ENCODE data around the gene RBM8A.
"Not testable (repeated sequence)": the region's sequence is repeated elsewhere in the genome, so short reads cannot be mapped to it uniquely, and the experiment has no call there.

RBM8A gene

GRCh38 chr1:145956361-145956760 lies 29.1 kb upstream of the RBM8A start:
- DNase-seq (ENCODE audit: low spot score) = no peak

- no peak for DNase-seq (ENCODE audit: low spot score)
Measured at GRCh38 chr1:145955436-145955835, 28.2 kb upstream of the RBM8A start.

GRCh38 chr1:145953861-145954260 lies 26.6 kb upstream of the RBM8A start:
- DNase-seq (ENCODE audit: low spot score) = no peak

DNA sequence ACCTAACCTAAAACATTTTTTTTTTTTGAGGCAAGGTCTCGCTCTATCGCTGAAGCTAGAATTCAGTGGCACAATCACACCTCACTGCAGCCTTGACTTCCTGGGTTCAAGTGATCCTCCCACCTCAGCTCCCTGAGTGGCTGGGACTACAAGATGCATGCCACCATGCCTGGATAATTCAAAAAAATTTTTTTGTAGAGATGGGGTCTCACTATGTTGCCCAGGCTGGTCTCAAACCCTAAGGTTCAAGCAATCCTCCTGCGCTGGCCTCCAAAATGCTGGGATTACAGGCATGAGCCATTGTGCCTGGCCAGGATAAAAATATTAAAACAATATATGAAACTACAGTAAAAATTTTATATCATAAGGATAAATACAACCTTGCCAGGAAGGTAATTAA lies 25.6 kb upstream of the RBM8A start:
- DNase-seq (ENCODE audit: low spot score) = no peak

- DNase-seq (ENCODE audit: low spot score) = no peak
Measured at GRCh38 chr1:145951526-145951925, 24.2 kb upstream of the RBM8A start.

DNA sequence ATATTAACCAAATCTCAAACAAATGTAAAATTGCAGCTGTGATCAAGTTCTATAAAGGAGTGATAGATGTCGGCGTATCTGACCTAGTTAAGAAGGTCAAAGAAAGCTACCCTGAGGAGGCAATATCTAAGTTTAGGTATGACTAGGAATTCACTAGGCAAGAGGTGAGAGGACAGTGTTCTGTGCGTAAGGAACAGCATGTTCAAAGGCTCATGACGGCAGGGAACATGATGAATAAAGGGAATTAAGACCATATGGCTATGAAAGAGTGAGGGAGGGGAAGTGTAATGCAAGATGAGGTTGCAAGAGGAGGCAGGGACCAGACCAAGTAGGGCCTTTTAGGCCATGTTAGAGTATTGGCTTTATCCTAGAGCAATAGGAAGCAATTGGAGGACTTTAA lies 21.9 kb upstream of the RBM8A start:
- DNase-seq (ENCODE audit: low spot score) = no peak

DNA sequence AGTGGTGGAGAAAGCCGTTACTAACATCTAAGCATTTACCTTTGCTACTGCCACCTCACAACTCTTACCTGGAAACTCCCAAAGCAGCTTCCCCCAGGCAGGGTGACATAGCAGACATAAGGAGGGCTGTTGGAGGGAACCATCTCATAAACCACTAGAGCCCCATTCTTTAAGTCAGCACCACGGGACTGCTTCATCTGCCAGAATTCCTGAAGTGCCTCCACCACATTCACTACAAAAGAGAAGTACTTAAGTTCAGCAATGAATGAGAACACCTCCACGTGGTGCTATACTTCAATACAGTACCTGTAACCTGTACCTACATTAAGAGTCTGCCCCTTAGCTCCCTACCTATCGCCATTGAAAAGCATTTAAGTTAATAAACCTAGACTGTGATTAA lies 20.3 kb upstream of the RBM8A start:
- no peak for DNase-seq (ENCODE audit: low spot score)

- DNase-seq (ENCODE audit: low spot score) = no peak
Measured at GRCh38 chr1:145946477-145946986, 19.2 kb upstream of the RBM8A start.

- DNase-seq (ENCODE audit: low spot score) = no peak
Measured at GRCh38 chr1:145944532-145944931, 17.2 kb upstream of the RBM8A start.

- DNase-seq (ENCODE audit: low spot score) = no peak
Measured at GRCh38 chr1:145942871-145943270, 15.6 kb upstream of the RBM8A start.

DNA sequence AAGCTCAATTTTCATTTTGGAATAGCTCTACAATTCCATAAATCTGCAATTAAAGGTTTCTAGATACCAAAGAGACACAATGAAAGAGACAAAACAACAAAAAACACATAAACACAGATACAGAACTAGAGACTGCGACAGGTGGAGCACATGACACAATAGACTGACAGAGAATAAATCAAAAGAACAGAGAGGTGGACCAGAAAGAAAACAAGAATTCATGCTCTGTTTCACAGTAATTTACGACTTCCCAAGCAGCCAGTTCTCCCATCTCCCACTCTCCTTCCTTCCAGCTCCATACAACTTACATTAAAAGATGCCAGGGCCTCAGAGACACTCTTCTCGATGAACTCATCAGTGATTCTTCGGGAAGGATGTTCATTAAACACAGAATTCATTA lies 15.1 kb upstream of the RBM8A start:
- no peak for DNase-seq (ENCODE audit: low spot score)

DNA sequence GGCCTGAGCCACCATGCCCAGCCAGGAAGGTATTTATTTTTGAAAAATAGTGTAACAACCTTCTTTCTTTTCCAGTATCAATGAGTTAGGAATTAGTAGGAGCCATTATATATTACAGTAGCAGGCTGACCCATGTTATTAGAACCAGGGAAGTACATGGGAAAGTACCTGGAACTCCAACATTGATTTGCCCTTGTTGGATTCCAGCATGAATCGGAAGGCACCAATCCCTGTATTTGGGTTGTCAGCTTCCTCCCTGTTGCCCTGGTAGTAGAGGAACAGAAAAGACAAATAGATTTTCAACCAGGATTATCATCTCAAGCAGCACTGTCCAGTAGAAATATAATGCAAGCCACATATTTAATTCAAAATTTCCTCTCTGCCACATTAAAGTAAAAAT lies 10.2 kb upstream of the RBM8A start:
- DNase-seq (ENCODE audit: low spot score) = no peak

DNA sequence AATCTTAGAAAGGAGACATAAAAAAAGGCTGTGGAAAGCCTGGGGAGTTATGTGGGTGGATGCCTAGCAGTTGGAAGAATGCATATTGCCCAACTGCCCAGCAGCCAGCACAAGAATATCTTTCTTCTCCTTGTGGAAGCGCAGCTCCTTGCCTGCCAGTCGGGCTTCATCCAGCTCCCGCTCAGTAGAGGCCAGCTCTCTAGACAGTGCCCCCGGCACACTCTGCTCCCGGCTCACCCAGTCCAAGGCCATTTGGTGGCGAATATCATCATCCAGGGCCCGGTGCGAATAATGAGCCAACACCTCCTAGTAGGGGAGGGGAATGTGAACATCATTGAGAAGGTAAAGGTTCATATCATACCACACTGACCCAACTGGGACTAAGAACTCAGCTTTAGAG lies 9.0 kb upstream of the RBM8A start:
- DNase-seq (ENCODE audit: low spot score) = no peak

DNA sequence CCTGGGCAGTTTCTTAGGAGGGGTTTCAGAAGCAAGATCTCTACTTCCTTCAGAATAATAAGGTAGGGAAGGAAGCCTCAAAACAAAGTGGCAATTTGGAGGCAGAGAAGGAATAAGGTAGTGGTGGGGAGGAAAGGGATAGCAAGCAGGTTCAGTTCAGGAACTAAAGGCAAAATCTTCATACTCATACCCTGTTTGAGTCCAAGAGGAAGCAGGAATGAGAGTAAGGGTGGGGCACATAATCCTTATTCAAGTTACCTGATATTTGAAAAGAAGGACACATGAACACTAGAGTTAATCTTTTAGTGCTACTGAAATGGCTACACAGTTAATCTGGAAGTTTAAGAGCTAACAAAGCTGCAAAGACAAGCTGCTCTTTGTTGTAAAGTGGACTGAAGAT lies 8.4 kb upstream of the RBM8A start:
- DNase-seq (ENCODE audit: low spot score) = no peak

DNA sequence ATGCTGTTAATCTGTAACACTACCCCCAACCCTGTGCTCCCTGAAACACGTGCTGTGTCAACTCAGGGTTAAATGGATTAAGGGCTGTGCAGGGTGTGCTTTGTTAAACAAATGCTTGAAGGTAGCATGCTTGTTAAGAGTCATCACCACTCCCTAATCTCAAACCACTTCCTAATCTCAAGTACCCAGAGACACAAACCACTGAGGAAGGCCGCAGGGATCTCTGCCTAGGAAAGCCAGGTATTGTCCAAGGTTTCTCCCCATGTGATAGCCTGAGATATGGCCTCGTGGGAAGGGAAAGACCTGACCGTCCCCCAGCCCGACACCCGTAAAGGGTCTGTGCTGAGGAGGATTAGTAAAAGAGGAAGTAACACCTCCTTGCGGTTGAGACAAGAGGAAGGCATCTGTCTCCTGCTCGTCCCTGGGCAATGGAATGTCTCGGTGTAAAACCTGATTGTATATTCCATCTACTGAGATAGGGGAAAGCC lies 5.3 kb upstream of the RBM8A start:
- DNase-seq (ENCODE audit: low spot score) = peak; percentile 51

DNA sequence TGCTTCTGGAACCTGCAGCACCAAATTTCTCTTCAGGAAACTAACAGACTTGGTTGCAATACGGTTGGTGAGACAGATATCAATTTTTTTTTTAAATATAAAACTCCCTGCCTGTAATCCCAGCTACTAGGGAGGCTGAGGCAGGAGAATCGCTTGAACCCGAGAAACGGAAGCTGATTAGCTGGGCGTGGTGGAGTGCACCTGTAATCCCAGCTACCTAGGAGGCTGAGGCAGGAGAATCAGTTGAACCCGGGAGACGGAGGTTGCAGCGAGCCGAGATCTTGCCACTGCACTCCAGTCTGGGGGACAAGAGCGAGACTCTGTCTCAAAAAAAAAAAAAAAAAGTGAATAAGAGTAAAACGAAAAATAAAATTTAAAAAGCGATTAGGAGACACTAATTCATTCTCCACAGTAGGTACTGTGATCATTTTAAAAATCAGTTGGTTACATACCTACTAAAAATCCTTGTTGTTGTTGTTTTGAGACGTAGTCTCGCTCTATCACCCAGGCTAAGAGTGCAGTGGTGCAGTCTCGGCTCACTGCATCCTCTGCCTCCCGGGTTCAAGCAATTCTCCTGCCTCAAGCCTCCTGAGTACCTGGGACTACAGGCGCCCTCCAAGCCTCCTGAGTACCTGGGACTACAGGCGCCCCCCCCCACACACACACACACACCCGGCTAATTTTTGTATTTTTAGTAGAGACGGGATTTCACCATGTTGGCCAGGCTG lies 796 bp upstream of the RBM8A start:
- DNase-seq (ENCODE audit: low spot score) = peak; percentile 2

GRCh38 chr1:145926686-145927062 lies 610 bp downstream of the RBM8A start:
- DNase-seq (ENCODE audit: low spot score) = peak; percentile 10

DNA sequence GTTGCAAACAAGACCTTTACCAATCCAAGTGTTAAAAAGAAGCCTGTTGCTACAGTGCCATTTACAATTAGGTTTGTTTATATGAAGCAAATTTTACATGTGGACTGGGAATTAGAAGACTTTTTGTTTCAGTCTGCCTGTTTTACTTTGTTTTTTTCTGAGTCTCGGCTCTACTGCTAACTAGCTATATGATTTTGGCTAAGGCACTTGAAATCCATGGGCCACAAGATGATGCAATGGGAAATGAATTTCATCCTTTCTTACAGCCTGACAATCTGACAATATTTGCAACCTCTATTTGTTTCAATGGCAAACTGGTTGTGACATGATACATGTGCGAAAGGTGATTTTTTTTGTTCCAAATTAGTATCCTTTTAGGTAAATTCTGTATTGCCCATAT lies 5.0 kb downstream of the RBM8A start:
- no peak for DNase-seq (ENCODE audit: low spot score)

DNA sequence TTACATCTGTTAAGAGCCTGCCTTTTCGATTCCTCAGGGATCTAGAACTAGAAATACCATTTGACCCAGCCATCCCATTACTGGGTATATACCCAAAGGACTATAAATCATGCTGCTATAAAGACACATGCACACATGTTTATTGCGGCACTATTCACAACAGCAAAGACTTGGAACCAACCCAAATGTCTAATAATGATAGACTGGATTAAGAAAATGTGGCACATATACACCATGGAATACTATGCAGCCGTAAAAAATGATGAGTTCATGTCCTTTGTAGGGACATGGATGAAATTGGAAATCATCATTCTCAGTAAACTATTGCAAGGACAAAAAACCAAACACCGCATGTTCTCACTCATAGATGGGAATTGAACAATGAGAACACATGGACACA lies 7.0 kb downstream of the RBM8A start:
- DNase-seq (ENCODE audit: low spot score) = not testable (repeated sequence)

DNA sequence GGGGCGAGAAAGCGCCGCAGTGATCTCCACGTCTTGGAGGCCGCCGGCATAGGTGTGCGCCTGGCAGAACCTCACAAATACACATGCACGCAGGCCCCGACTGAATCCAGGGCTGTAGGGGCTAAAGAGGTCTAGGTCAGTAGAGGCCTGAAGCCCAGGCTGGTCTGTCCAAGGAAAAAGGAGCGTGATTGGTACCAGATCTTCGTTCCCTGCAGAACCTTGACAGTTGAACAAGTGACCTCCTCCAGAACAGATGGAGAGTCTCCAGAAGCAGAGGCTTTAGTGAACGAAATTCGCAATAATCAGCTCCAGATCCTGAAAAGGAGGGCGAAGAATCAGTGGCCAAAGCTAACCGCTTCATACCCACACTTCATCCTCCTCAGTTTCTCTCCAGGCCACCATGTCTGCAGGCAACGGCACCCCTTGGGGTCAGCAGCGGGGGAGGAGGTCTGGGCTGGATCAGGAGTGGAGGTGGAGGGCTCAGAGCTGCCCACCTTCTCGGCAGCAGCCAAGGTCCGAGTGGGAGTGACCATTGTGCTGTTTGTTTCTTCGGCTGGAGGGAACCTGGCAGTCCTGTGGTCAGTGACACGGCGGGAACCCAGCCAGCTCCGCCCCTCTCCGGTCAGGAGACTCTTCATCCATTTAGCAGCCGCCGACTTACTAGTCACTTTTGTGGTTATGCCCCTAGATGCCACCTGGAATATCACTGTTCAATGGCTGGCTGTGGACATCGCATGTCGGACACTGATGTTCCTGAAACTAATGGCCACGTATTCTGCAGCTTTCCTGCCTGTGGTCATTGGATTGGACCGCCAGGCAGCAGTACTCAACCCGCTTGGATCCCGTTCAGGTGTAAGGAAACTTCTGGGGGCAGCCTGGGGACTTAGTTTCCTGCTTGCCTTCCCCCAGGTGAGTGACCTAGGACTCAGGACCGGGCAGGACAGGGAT lies 8.0 kb downstream of the RBM8A start:
- no peak for DNase-seq (ENCODE audit: low spot score)

- peak; percentile 94 for DNase-seq (ENCODE audit: low spot score)
Measured at GRCh38 chr1:145918144-145918991, 8.9 kb downstream of the RBM8A start, which contains the start of gene PEX11B. TSS of gene PEX11B (minus strand) at chr1:145918717. CDS start at chr1:145918688, 29 bp downstream.

- no peak for DNase-seq (ENCODE audit: low spot score)
Measured at GRCh38 chr1:145917595-145917994, 9.7 kb downstream of the RBM8A start.

All from CD4-positive, alpha-beta T cell treated with Interleukin-15 for 4 hours (primary cell).